Measurements from ENCODE around the gene SYNE4. TPM values are rescaled to one million over a fixed set of nuclear protein-coding genes. Genes with fewer than 3 reads are reported as not detected.
A peak's percentile ranks its signal among the peaks of the same experiment; 100 is the strongest.

Gene SYNE4
- total and polyA plus RNA-seq, 9 of the 15 experiments (the other 6 are each of a cell fraction or from before 2014, with no cell fraction given) = 0.03 to 0.65 (median 0.29) TPM

DNA sequence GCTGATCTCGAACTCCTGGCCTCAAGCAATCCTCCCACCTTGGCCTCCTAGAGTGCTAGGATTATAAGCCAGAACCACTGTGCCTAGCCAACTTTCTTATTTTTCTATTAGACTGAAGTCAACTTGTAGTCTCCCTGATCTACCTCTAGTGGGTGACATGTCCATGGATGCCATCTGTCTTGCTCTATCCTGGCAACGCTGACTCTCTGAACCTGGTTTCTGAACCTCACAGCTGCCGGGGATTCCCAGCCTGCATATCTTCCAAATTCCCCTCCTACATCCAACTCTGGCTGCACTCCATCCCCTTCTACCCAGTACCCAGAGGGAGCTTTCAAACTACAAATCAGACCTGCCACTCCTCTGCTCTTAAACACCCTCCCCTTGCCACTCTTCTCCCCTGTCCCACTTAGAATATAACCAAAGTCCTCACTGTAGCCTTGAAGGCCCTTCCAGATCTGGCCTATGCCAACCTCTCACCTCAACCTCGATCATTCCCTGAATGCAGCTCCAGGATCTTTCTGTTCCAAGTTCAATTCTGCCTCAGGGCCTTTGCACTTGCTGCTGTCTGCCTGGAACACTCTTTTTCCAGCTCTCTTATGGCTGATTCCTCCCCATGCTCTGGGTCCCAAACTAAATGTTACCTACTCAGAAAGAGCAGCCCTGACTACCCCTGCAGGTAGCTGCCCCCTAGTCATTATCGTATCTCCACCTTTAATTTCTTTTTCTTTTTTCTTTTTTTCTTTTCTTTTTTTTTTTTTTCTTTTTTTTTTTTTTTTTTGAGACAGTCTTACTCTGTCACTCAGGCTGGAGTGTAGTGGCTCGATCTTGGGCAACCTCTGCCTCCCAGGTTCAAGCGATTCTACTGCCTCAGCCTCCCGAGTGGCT, 21.9 kb upstream of the SYNE4 start:
- ATAC-seq (no peak), FAIRE-seq (no peak), DNase-seq (ENCODE audit: extremely low read depth in 1 of 4, low spot score in 3 of 4) (no peak)
- no peak overlapping the region for H2AFZ ChIP-seq (ENCODE audit: low read depth, low read length)
- H3K9me1 ChIP-seq (ENCODE audit: control insufficient read depth, insufficient read depth, low read length) = peaks cover 3% of the 10 kb centered on the region
- no peaks in the 10 kb centered on the region for H3K9me3 ChIP-seq (replicated peaks; ENCODE audit: control insufficient read depth, insufficient read depth, low read depth, low read length)
- no peaks in the 10 kb centered on the region for H4K20me1 ChIP-seq (replicated peaks; ENCODE audit: control insufficient read depth, insufficient read depth, low read length)
- in situ Hi-C loops (cut with MboI) = no loop called here
- POLR2A ChIA-PET = interaction anchor here (1.2 kb wide), 1 partner anchor 16 kb away, joined by 6 read pairs; the partner anchor contains the start of gene ALKBH6
- H3K4me3 ChIP-seq = no peak overlapping the region
- H3K9ac ChIP-seq (ENCODE audit: insufficient read depth in 1 of 2, low read depth in 2 of 2, low read length in 2 of 2) = no peak overlapping the region
- no peaks in the 10 kb centered on the region for H3K27me3 ChIP-seq (ENCODE audit: control insufficient read depth in 2 of 2, insufficient read depth in 2 of 2, low read length in 2 of 2)
- peaks cover 33% of the 10 kb centered on the region; the same call in 2 of the 3 replicates for H3K36me3 ChIP-seq (ENCODE audit: control insufficient read depth, insufficient read depth, low read length)
- intact Hi-C loops (cut with micrococcal nuclease) = no loop called here
- TF ChIP-seq NFE2L1 (tag; IDR thresholded peaks at IDR 0.05; ENCODE audit: borderline replicate concordance, low read depth) (no peak), RBM25 (IDR thresholded peaks at IDR 0.05; ENCODE audit: low read depth, low read length, severe bottlenecking) (peak; percentile 66)
- CTCF ChIA-PET (ENCODE audit: low intra/inter-chr PET ratio) = no interaction called here
- no TSS peak for BruUV-seq (replicated peaks)
- H3K27ac ChIP-seq (ENCODE audit: extremely low read depth, low read depth, low read length) = no peak overlapping the region
- peaks cover 8 to 16% of the 10 kb centered on the region in 2 experiments; a peak in 4 of 5 replicates for H3K4me1 ChIP-seq (replicated peaks in 1 of 2; ENCODE audit: control insufficient read depth in 2 of 2, insufficient read depth in 2 of 2, low read length in 2 of 2)
- 91% methylated on average over 6 of the region's 8 CpGs for WGBS (ENCODE audit: insufficient coverage, low coverage, missing lambda C conversion rate)
- H3K4me2 ChIP-seq (ENCODE audit: insufficient read depth, low read length) = no peak overlapping the region
- no peaks in the 10 kb centered on the region for H3K79me2 ChIP-seq (ENCODE audit: control insufficient read depth, insufficient read depth, low read length)

DNA sequence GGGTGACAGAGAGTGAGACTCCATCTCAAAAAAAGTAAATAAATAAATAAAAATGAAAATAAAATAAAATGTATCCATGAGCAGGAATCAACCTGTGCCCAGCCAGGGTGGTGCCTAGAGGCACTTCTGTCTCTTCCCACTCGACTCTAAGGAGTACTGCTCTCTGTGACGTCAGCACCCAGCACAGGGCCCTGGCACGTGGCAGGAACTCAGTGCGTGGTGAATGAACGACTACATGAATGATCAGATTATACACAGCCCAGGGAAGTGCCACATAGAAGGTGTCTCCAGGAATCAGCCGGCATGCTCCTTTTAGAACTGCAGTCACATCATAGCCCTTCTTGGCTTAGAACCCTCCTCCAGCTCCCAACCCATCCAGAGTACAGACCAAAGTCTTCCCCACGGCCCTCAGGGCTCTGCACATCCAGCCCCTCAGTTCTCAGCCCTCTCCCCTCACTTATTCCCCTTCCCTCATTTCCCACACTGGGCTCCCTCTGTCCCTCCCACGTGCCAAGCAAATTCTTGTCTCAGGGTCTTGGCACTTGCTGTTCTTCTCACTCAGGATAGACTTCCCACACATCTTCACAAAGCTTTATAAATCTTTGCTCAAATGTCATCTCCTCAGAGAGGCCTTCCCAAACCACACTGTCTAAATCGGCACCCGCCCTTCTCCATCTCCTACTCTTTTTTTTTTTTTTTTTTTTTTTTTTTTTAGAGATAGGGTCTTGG, 19.9 kb upstream of the SYNE4 start:
- Histone ChIP-seq H3K27ac (ENCODE audit: extremely low read depth, low read depth, low read length) (no peak overlapping the region), H2AFZ (ENCODE audit: low read depth, low read length) (no peak overlapping the region), H3K9me1 (ENCODE audit: control insufficient read depth, insufficient read depth, low read length) (no peaks in the 10 kb centered on the region), H3K9ac (ENCODE audit: insufficient read depth in 1 of 2, low read depth in 2 of 2, low read length in 2 of 2) (no peak overlapping the region), H3K4me3 (no peak overlapping the region), H3K4me2 (ENCODE audit: insufficient read depth, low read length) (no peak overlapping the region), H3K9me3 (replicated peaks; ENCODE audit: control insufficient read depth, insufficient read depth, low read depth, low read length) (no peaks in the 10 kb centered on the region), H3K27me3 (ENCODE audit: control insufficient read depth in 2 of 2, insufficient read depth in 2 of 2, low read length in 2 of 2) (no peaks in the 10 kb centered on the region), H3K36me3 (ENCODE audit: control insufficient read depth, insufficient read depth, low read length) (peaks cover 39% of the 10 kb centered on the region; the same call in 2 of the 3 replicates), H3K79me2 (ENCODE audit: control insufficient read depth, insufficient read depth, low read length) (no peaks in the 10 kb centered on the region), H3K4me1 (replicated peaks in 1 of 2; ENCODE audit: control insufficient read depth in 2 of 2, insufficient read depth in 2 of 2, low read length in 2 of 2) (peaks cover 0 to 17% of the 10 kb centered on the region in 2 experiments; a peak in 2 of 5 replicates), H4K20me1 (replicated peaks; ENCODE audit: control insufficient read depth, insufficient read depth, low read length) (no peaks in the 10 kb centered on the region)
- intact Hi-C loops (cut with micrococcal nuclease) (no loop called here), in situ Hi-C loops (cut with MboI) (no loop called here)
- DNase-seq (ENCODE audit: extremely low read depth in 1 of 4, low spot score in 3 of 4) = no peak
- CTCF ChIA-PET (ENCODE audit: low intra/inter-chr PET ratio) = no interaction called here
- POLR2A ChIA-PET = no interaction called here
- BruUV-seq (replicated peaks) = no TSS peak
- no peak for FAIRE-seq
- ATAC-seq = no peak
- WGBS (ENCODE audit: insufficient coverage, low coverage, missing lambda C conversion rate) = 71% methylated on average over 10 of the region's 10 CpGs
- TF ChIP-seq, protein P1, sequence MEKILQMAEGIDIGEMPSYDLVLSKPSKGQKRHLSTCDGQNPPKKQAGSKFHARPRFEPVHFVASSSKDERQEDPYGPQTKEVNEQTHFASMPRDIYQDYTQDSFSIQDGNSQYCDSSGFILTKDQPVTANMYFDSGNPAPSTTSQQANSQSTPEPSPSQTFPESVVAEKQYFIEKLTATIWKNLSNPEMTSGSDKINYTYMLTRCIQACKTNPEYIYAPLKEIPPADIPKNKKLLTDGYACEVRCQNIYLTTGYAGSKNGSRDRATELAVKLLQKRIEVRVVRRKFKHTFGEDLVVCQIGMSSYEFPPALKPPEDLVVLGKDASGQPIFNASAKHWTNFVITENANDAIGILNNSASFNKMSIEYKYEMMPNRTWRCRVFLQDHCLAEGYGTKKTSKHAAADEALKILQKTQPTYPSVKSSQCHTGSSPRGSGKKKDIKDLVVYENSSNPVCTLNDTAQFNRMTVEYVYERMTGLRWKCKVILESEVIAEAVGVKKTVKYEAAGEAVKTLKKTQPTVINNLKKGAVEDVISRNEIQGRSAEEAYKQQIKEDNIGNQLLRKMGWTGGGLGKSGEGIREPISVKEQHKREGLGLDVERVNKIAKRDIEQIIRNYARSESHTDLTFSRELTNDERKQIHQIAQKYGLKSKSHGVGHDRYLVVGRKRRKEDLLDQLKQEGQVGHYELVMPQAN (IDR thresholded peaks at IDR 0.05; ENCODE audit: borderline replicate concordance) = no peak
- TF ChIP-seq ZNF239 (CRISPR knock-in tag; IDR thresholded peaks at IDR 0.05) = no peak
- TF ChIP-seq PREB (CRISPR knock-in tag; IDR thresholded peaks at IDR 0.05) = no peak
- TF ChIP-seq ID3 (CRISPR knock-in tag; IDR thresholded peaks at IDR 0.05) = no peak
- no peak for TF ChIP-seq ID3 (tag; IDR thresholded peaks at IDR 0.05)

Data from K562 (cell line).